Testis (tissue), 3 donors: ENCODE results near the gene IGFALS. TPM values are rescaled to one million over a fixed set of nuclear protein-coding genes. Genes with fewer than 3 reads are reported as not detected.

Experiments
- DNase-seq: peaks from one replicate; pipeline ENCODE4 v3.0.0-alpha.2; 2019
- H3K27ac ChIP-seq, 2 donors: fragments of 200-600 bp; sonication (generic); one replicate each; pipeline ENCODE4 v1.5.1; 2019
- H3K27me3 ChIP-seq: fragments of 200-600 bp; sonication (generic); one replicate; pipeline ENCODE4 v1.5.1; 2019
- H3K36me3 ChIP-seq: fragments of 200-600 bp; sonication (generic); one replicate; pipeline ENCODE4 v1.5.1; 2017; ENCODE audit warnings: low read depth; ENCODE audit errors: missing control alignments
- H3K4me1 ChIP-seq: fragments of 200-600 bp; sonication (generic); one replicate; pipeline ENCODE4 v1.5.1; 2019
- H3K4me3 ChIP-seq, 2 donors: fragments of 200-600 bp; sonication (generic); one replicate each; pipeline ENCODE4 v1.5.1; 2017 to 2019
- H3K9me3 ChIP-seq: fragments of 200-600 bp; sonication (generic); one replicate; pipeline ENCODE4 v1.5.1; 2017
- POLR2A ChIP-seq: fragments of 450-650 bp; IDR thresholded peaks from one replicate; pipeline ENCODE4 v1.6.1; 2017; ENCODE audit warnings: antibody characterized with exemption, mild to moderate bottlenecking, moderate library complexity
- WGBS, 2 donors: methylation state at CpG; one replicate each; pipeline ENCODE4 v1.1.5; 2018; 5-methylcytosine and 5-hydroxymethylcytosine counted together
- intact Hi-C: fragments of 100-400 bp; cut with DNase I; formaldehyde crosslinking; loops from one replicate; pipeline ENCODE4 v1.15.1; 2023; ENCODE audit warnings: low total_unique reads
- polyA plus RNA-seq: library from polyadenylated mRNA; stranded (reverse); fragments of 350-450 nt; fragmentation: Illumina TruSeq; extraction: RNeasy Lipid Tissue Mini Kit (QIAGEN cat#74804); gene quantifications from one replicate; pipeline ENCODE4 v1.2.3, GENCODE V29; 2014; ENCODE audit warnings: low read depth, low replicate concordance; ENCODE audit not compliant: insufficient read depth
- total RNA-seq, 2 donors: library from RNA; depleted of rRNA; stranded (reverse); fragments of >200 nt; gene quantifications; one replicate each; pipeline ENCODE4 v1.2.3, GENCODE V29; 2016
- TF ChIP-seq, protein P1 (sequence below), 3 experiments: fragments of 450-650 bp in 2 of 3; fragments of 200-600 bp in 1 of 3; sonication (generic) in 1 of 3; IDR thresholded peaks; one replicate each; pipeline ENCODE4 v1.5.1; 2016 to 2019; ENCODE audit warnings: antibody characterized with exemption in 3 of 3, mild to moderate bottlenecking in 2 of 3, moderate library complexity in 1 of 3

Gene IGFALS
- total and polyA plus RNA-seq, 3 donors from 2014 or later = 0.38 to 6.7 (median 3.2) TPM

DNA sequence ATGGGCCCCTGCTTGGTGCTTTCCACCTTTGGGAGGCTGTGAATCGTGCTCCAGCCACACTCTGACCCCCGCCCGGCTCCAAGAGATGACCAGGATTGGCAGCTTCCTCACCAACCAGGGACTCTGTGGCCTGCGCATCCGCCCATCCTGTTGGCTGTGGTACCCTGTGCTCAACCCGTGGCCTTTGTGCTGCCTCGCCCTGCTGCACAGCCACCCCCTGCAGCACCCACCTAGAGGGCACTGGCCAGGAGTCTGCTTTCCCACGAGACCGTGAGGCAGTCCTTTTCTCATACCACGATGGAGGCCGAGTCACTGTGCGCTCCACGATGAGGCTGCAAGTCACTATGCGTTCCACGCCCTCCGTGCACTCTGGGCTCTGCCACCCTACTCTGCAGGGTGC is 41.6 kb downstream of the IGFALS start:
- TF ChIP-seq, protein P1, sequence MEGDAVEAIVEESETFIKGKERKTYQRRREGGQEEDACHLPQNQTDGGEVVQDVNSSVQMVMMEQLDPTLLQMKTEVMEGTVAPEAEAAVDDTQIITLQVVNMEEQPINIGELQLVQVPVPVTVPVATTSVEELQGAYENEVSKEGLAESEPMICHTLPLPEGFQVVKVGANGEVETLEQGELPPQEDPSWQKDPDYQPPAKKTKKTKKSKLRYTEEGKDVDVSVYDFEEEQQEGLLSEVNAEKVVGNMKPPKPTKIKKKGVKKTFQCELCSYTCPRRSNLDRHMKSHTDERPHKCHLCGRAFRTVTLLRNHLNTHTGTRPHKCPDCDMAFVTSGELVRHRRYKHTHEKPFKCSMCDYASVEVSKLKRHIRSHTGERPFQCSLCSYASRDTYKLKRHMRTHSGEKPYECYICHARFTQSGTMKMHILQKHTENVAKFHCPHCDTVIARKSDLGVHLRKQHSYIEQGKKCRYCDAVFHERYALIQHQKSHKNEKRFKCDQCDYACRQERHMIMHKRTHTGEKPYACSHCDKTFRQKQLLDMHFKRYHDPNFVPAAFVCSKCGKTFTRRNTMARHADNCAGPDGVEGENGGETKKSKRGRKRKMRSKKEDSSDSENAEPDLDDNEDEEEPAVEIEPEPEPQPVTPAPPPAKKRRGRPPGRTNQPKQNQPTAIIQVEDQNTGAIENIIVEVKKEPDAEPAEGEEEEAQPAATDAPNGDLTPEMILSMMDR (IDR thresholded peaks at IDR 0.05) = no peak
- no peak for TF ChIP-seq POLR2A
- no peaks in the 10 kb centered on the region for H3K9me3 ChIP-seq
- WGBS, 2 donors = 94 to 97% methylated on average over 12 to 16 of the region's 16 CpGs
- intact Hi-C loops = no loop called here
- no peak overlapping the region for H3K27ac ChIP-seq
- no peaks in the 10 kb centered on the region for H3K4me1 ChIP-seq
- H3K4me3 ChIP-seq = no peak overlapping the region
- H3K27me3 ChIP-seq = no peaks in the 10 kb centered on the region
- no peak for DNase-seq
- no peaks in the 10 kb centered on the region for H3K36me3 ChIP-seq

DNA sequence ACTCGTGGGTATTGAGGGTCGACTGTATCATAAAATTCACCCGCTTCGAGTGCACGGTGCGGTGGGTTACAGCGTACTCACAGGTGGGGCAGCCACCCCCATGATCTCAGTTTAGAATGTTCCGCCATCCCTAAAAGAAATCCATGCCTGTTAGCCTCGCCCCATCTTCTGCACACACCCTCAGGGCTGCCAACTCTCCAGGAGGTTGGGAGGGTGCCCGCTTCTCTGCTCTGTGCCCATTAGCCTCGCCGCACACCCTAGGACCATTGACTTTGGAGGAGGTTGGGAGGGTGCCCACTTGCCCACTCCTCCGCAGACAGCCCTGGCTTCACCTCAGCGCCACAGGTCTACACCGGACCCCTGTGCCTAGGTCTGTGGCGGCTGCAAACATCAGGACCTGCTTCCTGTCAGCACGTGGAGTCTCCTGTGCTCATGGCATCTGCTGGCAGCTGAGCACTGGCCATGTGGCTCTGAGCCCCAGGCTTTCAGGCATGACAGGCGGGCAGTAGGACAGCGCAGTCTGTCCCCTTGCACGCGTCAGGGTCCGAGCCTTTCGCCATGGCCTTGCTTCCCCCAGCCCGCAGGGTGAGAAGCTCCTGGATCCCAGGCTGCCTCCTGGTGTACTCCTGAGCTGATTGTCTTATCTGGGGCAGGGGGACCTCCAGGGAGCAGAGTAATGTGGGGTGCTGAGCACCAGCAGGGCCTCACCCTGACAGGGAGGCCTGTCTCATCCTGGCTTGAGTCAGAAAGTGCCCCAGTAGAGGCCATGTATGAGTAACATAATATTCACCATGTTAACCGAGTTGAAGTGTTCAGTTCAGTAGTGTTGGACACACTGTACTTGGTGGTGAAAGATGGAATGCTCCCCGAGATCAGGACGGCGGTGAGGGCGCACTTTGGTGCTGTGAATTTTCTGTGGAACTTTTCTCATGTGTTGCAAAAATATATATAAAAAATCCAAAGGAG is 44.1 kb downstream of the IGFALS start:
- TF ChIP-seq, protein P1 (IDR thresholded peaks at IDR 0.05) = no peak
- no peak for TF ChIP-seq POLR2A
- no peaks in the 10 kb centered on the region for H3K9me3 ChIP-seq
- no peaks in the 10 kb centered on the region for H3K27me3 ChIP-seq
- H3K27ac ChIP-seq = no peak overlapping the region
- intact Hi-C loops = no loop called here
- H3K4me3 ChIP-seq = no peak overlapping the region
- DNase-seq = no peak
- 91 to 93% methylated on average over 24 to 29 of the region's 29 CpGs for WGBS, 2 donors
- H3K36me3 ChIP-seq = no peaks in the 10 kb centered on the region
- no peaks in the 10 kb centered on the region for H3K4me1 ChIP-seq

DNA sequence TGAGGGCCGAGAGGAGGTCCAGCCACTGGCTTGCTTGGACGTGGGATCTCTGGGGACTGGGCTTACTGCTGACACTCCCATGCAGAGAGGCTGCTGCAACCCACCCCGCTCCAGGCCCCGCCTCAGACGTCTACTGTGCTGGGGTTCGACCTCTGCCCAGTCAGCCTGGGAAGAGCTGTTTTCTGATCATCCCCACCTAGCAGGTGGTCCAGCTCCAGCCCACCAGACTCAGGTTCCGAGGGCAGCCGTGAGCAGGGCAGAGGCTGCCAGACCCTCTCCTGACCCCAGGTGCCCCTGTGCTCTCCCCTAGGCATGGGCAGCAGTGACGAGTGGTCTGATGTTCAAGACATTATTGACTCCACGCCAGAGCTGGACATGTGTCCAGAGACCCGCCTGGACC is 45.6 kb downstream of the IGFALS start:
- 87 to 88% methylated on average over 7 to 11 of the region's 11 CpGs for WGBS, 2 donors
- intact Hi-C loops = no loop called here
- TF ChIP-seq, protein P1 (IDR thresholded peaks at IDR 0.05) = no peak
- TF ChIP-seq POLR2A = no peak
- no peaks in the 10 kb centered on the region for H3K4me1 ChIP-seq
- H3K36me3 ChIP-seq = no peaks in the 10 kb centered on the region
- no peaks in the 10 kb centered on the region for H3K9me3 ChIP-seq
- H3K27ac ChIP-seq = no peak overlapping the region
- no peak for DNase-seq
- H3K4me3 ChIP-seq = no peak overlapping the region
- no peaks in the 10 kb centered on the region for H3K27me3 ChIP-seq

DNA sequence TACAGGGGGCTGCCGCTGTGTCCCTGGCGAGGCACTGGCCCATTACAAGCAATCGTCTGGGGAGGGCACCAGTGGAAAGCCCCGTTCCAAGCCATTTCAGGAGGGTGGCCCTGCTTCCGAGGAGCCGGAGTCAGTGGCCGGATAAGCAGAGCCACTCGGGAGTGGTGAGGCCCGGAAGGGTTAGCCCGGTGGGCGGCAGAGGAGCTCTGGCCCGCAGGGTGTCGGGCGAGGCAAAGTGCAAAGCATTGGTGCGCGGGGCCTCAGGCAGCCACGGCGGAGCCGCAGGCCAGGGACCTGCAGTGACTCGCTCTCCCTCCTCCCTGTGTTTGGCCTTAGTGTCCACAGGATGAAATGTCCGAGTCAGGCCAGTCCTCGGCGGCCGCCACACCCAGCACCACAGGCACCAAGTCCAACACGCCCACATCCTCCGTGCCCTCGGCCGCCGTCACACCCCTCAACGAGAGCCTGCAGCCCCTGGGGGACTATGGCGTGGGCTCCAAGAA is 46.8 kb downstream of the IGFALS start:
- Histone ChIP-seq H3K27me3 (no peaks in the 10 kb centered on the region), H3K4me1 (no peaks in the 10 kb centered on the region), H3K9me3 (no peaks in the 10 kb centered on the region), H3K4me3 (no peak overlapping the region), H3K27ac (no peak overlapping the region), H3K36me3 (no peaks in the 10 kb centered on the region)
- 92 to 96% methylated on average over 25 to 30 of the region's 31 CpGs for WGBS, 2 donors
- no peak for TF ChIP-seq POLR2A
- TF ChIP-seq, protein P1 (IDR thresholded peaks at IDR 0.05) = no peak
- no peak for DNase-seq
- intact Hi-C loops = no loop called here
